ENCODE results near the gene TLR7. TPM values are rescaled to one million over a fixed set of nuclear protein-coding genes. Genes with fewer than 3 reads are reported as not detected.

The TLR7 gene
- total RNA-seq, 1 donor from 2014 or later, result 0.04 TPM

GRCh38 chrX:12930150-12930549, 63.3 kb downstream of the TLR7 start:
- no peak overlapping the region for H3K27ac Mint-ChIP-seq
- no peaks in the 10 kb centered on the region for H3K4me1 Mint-ChIP-seq
- no peak overlapping the region for H3K4me3 Mint-ChIP-seq
- H3K27me3 Mint-ChIP-seq (ENCODE audit: low read depth), result no peaks in the 10 kb centered on the region
- TF ChIP-seq, protein P1, sequence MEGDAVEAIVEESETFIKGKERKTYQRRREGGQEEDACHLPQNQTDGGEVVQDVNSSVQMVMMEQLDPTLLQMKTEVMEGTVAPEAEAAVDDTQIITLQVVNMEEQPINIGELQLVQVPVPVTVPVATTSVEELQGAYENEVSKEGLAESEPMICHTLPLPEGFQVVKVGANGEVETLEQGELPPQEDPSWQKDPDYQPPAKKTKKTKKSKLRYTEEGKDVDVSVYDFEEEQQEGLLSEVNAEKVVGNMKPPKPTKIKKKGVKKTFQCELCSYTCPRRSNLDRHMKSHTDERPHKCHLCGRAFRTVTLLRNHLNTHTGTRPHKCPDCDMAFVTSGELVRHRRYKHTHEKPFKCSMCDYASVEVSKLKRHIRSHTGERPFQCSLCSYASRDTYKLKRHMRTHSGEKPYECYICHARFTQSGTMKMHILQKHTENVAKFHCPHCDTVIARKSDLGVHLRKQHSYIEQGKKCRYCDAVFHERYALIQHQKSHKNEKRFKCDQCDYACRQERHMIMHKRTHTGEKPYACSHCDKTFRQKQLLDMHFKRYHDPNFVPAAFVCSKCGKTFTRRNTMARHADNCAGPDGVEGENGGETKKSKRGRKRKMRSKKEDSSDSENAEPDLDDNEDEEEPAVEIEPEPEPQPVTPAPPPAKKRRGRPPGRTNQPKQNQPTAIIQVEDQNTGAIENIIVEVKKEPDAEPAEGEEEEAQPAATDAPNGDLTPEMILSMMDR (IDR thresholded peaks at IDR 0.05; ENCODE audit: unreplicated experiment), result no peak
- H3K36me3 Mint-ChIP-seq, result no peaks in the 10 kb centered on the region
- H3K9me3 Mint-ChIP-seq, result peaks cover 49% of the 10 kb centered on the region
- DNase-seq (ENCODE audit: low spot score in 2 of 2, unreplicated experiment in 2 of 2), result no peak

GRCh38 chrX:12932244-12932643, 65.4 kb downstream of the TLR7 start:
- TF ChIP-seq, protein P1 (IDR thresholded peaks at IDR 0.05; ENCODE audit: unreplicated experiment), result no peak
- H3K9me3 Mint-ChIP-seq, result peaks cover 50% of the 10 kb centered on the region
- H3K27me3 Mint-ChIP-seq (ENCODE audit: low read depth), result no peaks in the 10 kb centered on the region
- no peaks in the 10 kb centered on the region for H3K4me1 Mint-ChIP-seq
- no peak overlapping the region for H3K4me3 Mint-ChIP-seq
- DNase-seq (ENCODE audit: low spot score in 2 of 2, unreplicated experiment in 2 of 2), result no peak
- H3K27ac Mint-ChIP-seq, result no peak overlapping the region
- no peaks in the 10 kb centered on the region for H3K36me3 Mint-ChIP-seq

DNA sequence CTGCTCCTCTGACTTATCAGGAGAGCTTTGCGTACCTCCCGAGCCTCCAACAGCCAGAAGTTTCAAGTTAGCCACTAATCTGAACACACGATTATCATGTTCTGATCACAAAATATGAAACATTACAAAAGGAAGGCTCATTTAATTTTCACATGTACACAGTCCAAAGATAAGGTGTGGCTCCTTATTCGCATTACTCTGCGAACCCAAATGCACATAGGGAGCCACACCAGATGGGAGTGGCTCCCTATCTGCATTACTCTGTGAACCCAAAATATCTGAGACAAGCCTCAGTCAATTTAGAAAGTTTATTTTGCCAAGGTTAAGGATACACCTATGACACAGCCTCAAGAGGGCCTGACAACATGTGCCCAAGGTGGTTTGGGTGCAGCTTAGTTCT, 68.0 kb downstream of the TLR7 start:
- TF ChIP-seq, protein P1 (IDR thresholded peaks at IDR 0.05; ENCODE audit: unreplicated experiment), result no peak
- no peak for DNase-seq (ENCODE audit: low spot score in 2 of 2, unreplicated experiment in 2 of 2)
- no peaks in the 10 kb centered on the region for H3K27me3 Mint-ChIP-seq (ENCODE audit: low read depth)
- H3K4me1 Mint-ChIP-seq, result no peaks in the 10 kb centered on the region
- no peak overlapping the region for H3K4me3 Mint-ChIP-seq
- H3K27ac Mint-ChIP-seq, result no peak overlapping the region
- peaks cover 50% of the 10 kb centered on the region for H3K9me3 Mint-ChIP-seq
- H3K36me3 Mint-ChIP-seq, result peaks cover 2% of the 10 kb centered on the region

- H3K27me3 Mint-ChIP-seq (ENCODE audit: low read depth), result no peaks in the 10 kb centered on the region
- H3K36me3 Mint-ChIP-seq, result peaks cover 7% of the 10 kb centered on the region
- H3K4me3 Mint-ChIP-seq, result no peak overlapping the region
These were observed 70.1 kb downstream of the TLR7 start for GRCh38 chrX:12936947-12937346.

More at GRCh38 chrX:12936947-12937346, 70.1 kb downstream of the TLR7 start:
- TF ChIP-seq, protein P1 (IDR thresholded peaks at IDR 0.05; ENCODE audit: unreplicated experiment), result no peak
- Mint-ChIP-seq H3K27ac (no peak overlapping the region), H3K9me3 (peaks cover 59% of the 10 kb centered on the region), H3K4me1 (no peaks in the 10 kb centered on the region)
- DNase-seq (ENCODE audit: low spot score in 2 of 2, unreplicated experiment in 2 of 2), result no peak

Other genes starting within 250 kb of the TLR7 start
- 12.6 to 15.9 TPM (median 14.3 TPM) in 3 replicates for gene PRPS2, start 75.7 kb upstream of the TLR7 start, total RNA-seq
- gene TLR8, start 39.5 kb downstream of the TLR7 start, total RNA-seq, result not detected in 3 replicates
- 2,120 to 2,167 TPM (median 2,121 TPM) in 3 replicates for gene TMSB4X, start 108.0 kb downstream of the TLR7 start, total RNA-seq
- gene FAM9C, start 177.5 kb downstream of the TLR7 start, total RNA-seq, result 0.34 to 0.44 TPM (median 0.38 TPM) in 3 replicates